ENCODE measurements around the gene HSPA4. TPM values are rescaled to one million over a fixed set of nuclear protein-coding genes. Genes with fewer than 3 reads are reported as not detected.

HSPA4 gene
- total RNA-seq, 1 donor from 2014 or later: 133 TPM

- no peak for TF ChIP-seq CTCF (IDR thresholded peaks at IDR 0.05; ENCODE audit: unreplicated experiment)
These were observed 64.8 kb downstream of the HSPA4 start for GRCh38 chr5:133116601-133117000.

GRCh38 chr5:133117166-133117911 is 65.5 kb downstream of the HSPA4 start:
- Mint-ChIP-seq H3K27me3 (peaks cover 12% of the 10 kb centered on the region), H3K4me1 (ENCODE audit: low read depth) (no peaks in the 10 kb centered on the region), H3K9me3 (ENCODE audit: low read depth) (no peaks in the 10 kb centered on the region), H3K36me3 (ENCODE audit: insufficient read depth) (no peaks in the 10 kb centered on the region), H3K4me3 (ENCODE audit: low read depth) (no peak overlapping the region), H3K27ac (no peak overlapping the region)
- no peak for TF ChIP-seq CTCF (IDR thresholded peaks at IDR 0.05; ENCODE audit: unreplicated experiment)
- DNase-seq (ENCODE audit: low spot score, unreplicated experiment): no peak

More at GRCh38 chr5:133116601-133117000, 64.8 kb downstream of the HSPA4 start:
- Mint-ChIP-seq H3K4me1 (ENCODE audit: low read depth) (no peaks in the 10 kb centered on the region), H3K4me3 (ENCODE audit: low read depth) (no peak overlapping the region), H3K36me3 (ENCODE audit: insufficient read depth) (no peaks in the 10 kb centered on the region), H3K27ac (no peak overlapping the region), H3K27me3 (peaks cover 13% of the 10 kb centered on the region), H3K9me3 (ENCODE audit: low read depth) (no peaks in the 10 kb centered on the region)
- no peak for DNase-seq (ENCODE audit: low spot score, unreplicated experiment)

GRCh38 chr5:133117912-133118445 is 66.2 kb downstream of the HSPA4 start:
- Mint-ChIP-seq H3K4me1 (ENCODE audit: low read depth) (no peaks in the 10 kb centered on the region), H3K9me3 (ENCODE audit: low read depth) (no peaks in the 10 kb centered on the region), H3K4me3 (ENCODE audit: low read depth) (no peak overlapping the region), H3K27ac (no peak overlapping the region), H3K27me3 (peaks cover 10% of the 10 kb centered on the region), H3K36me3 (ENCODE audit: insufficient read depth) (no peaks in the 10 kb centered on the region)
- no peak for DNase-seq (ENCODE audit: low spot score, unreplicated experiment)
- TF ChIP-seq CTCF (IDR thresholded peaks at IDR 0.05; ENCODE audit: unreplicated experiment): no peak

- Mint-ChIP-seq H3K4me3 (ENCODE audit: low read depth) (no peak overlapping the region), H3K9me3 (ENCODE audit: low read depth) (no peaks in the 10 kb centered on the region), H3K36me3 (ENCODE audit: insufficient read depth) (no peaks in the 10 kb centered on the region), H3K27me3 (peaks cover 4% of the 10 kb centered on the region), H3K27ac (no peak overlapping the region), H3K4me1 (ENCODE audit: low read depth) (no peaks in the 10 kb centered on the region)
- DNase-seq (ENCODE audit: low spot score, unreplicated experiment): no peak
- TF ChIP-seq CTCF (IDR thresholded peaks at IDR 0.05; ENCODE audit: unreplicated experiment): no peak
These were observed 66.9 kb downstream of the HSPA4 start for GRCh38 chr5:133118741-133119140.

- Mint-ChIP-seq H3K27me3 (peaks cover 4% of the 10 kb centered on the region), H3K4me3 (ENCODE audit: low read depth) (no peak overlapping the region), H3K27ac (no peak overlapping the region), H3K36me3 (ENCODE audit: insufficient read depth) (no peaks in the 10 kb centered on the region), H3K4me1 (ENCODE audit: low read depth) (no peaks in the 10 kb centered on the region), H3K9me3 (ENCODE audit: low read depth) (no peaks in the 10 kb centered on the region)
- TF ChIP-seq CTCF (IDR thresholded peaks at IDR 0.05; ENCODE audit: unreplicated experiment): no peak
- DNase-seq (ENCODE audit: low spot score, unreplicated experiment): no peak
These were observed 67.5 kb downstream of the HSPA4 start for GRCh38 chr5:133119233-133119711.

Data from progenitor cell of endocrine pancreas (in vitro differentiated cells).